ENCODE results near the gene TSHR.
"Not testable (repeated sequence)": the region's sequence is repeated elsewhere in the genome, so short reads cannot be mapped to it uniquely, and the experiment has no call there.

Gene TSHR

DNA sequence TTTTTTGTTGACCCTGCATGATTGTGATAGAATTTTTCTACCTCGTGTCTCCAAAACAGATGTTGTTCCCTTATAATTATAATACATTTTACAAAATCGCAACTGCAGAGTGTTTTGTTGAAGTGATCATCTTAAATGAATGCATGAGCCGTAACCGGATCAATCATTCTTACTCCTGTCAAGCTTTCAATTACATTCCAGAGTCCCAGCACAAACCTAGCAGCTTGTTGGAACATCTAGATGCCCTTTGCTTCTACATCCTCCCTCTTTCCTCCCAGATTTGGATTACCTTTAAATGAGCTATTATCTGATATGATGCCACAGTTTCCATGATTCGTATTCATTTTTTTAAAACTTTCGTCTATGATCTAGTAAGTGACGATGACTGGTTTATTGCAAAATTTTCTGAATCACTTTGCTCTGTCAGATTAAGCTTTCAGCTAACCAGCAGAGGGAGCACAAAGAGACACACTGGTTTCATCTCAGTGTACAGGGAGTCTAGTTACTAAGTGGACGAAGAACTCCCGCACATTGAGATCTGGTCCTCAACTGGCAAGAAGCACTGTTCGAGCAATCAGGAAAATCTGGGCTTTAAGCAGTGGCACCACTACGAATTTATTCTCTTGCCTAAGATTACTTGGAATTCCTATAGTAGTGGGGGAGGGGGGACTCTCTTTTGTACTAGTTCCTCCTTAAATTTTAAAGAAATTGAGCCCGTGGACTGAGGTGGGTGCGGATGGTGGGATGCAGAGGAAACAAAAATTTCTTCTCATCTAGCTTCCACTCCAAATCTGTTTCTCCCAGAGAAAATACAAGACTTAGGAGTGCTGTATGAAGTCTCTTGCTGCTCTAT lies 40.9 kb downstream of the TSHR start:
- DNase-seq (ENCODE audit: low read depth) = no peak

DNA sequence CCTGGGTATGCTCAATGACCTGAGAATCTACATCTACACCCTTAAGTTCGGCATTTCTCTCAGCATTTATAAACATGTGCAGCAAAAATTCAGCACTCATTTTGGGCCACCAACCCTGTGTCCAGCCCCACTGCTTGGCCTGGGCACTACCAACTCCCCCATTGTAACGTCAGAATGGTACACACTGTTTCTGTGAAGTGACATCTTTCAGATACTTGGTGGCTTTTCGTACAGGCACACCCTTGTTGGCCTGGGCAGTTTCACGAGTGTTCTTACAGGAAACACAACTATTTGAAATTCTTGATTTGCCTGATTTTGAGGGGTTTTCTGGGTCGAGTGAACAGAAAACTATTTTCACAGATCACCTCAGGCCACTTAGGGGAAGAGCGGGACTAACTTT lies 46.0 kb downstream of the TSHR start:
- DNase-seq (ENCODE audit: low read depth) = no peak

DNA sequence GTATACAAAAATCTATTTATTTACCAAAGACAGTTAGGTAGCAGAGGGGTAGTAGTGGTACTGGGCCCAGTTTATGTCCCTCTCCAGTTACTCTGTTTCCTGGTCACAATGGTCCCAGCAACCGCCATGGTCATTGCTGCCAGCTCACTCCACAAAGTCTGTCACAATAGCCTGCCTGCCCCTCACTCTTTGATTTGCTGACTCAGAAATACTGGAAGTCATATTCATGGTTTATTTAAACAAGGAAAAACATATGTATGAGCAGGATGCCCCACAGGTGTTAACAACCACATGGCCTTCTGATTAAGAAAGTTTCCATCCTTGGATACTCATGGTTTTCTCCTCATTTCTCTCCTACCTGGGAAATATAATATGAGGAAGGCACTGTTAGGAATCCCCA lies 49.2 kb downstream of the TSHR start:
- no peak for DNase-seq (ENCODE audit: low read depth)

DNA sequence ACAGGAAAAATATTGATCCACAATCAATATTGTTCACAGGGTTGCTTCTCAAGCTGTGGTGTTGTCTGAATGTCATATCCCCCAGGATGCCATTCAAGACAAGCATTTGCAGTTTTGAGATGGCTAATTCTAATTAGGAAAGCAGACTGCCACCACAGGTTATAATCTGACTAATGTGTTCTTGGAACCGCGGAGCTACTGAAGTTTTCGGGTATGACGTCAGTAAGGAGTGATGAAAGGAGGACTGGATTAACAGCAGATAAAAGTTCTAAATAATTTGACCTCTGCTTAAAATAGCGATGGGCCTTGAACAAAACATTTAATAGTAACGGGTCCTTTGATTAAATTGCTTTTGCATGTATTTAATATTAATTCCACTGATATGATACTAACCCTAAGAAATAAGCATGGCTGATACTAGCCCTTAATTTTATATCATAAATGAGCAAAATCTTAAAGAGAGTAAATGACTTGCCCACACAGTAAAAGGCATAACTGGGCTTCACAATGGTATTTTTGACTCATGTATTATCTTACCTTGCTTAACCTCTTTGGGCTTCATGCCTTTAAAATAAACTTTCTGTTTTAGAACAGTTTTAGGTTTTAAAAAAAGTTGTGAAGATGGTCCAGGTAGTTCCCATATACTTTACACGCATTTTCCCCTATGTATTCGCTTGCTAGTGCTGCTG lies 50.3 kb downstream of the TSHR start:
- no peak for DNase-seq (ENCODE audit: low read depth)

- no peak for DNase-seq (ENCODE audit: low read depth)
Observed at GRCh38 chr14:81006266-81006665, 50.8 kb downstream of the TSHR start.

- DNase-seq (ENCODE audit: low read depth) = no peak
Observed at GRCh38 chr14:81007131-81007530, 51.7 kb downstream of the TSHR start.

DNA sequence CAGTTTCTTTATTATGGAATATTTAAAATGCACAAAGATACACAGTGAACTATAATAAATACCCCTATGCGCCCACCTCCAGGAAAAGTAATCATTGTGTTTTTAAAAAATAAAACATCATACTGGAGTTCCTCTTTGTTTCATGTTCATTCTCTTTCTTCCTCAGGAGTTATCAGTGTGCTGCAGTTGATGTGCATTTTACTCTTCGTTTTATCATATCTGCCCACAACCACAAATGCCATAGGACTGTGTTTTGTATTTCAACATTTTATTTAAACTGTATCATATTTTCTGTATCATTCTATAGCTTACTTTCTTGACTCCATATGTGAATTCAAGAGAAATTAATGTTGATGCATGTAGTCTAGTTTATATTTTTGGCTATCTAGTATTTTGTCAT lies 53.9 kb downstream of the TSHR start:
- no peak for DNase-seq (ENCODE audit: low read depth)

GRCh38 chr14:81018251-81018650 lies 62.8 kb downstream of the TSHR start:
- DNase-seq (ENCODE audit: low read depth) = no peak

DNA sequence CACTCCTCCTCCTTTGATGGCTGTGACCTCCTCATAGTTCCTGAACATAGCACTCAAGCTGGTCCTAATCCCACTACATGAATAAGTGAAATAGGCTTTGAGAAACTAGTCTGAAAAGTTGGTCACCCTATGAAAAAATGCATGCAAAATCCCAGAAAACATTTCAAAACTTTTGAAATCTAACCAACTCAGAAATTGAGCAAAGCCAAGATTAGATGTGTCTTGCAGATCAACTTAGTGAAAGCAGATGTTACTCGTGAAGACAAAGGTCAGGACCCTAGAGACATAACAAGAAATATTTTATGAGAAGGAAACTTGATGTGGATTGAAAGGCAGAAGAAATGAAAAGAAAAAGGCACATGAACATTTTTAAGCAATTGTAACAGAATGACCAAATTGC lies 63.3 kb downstream of the TSHR start:
- no peak for DNase-seq (ENCODE audit: low read depth)

GRCh38 chr14:81019113-81019512 lies 63.7 kb downstream of the TSHR start:
- DNase-seq (ENCODE audit: low read depth) = not testable (repeated sequence)

- DNase-seq (ENCODE audit: low read depth) = no peak
Observed at GRCh38 chr14:81023095-81023710, 67.8 kb downstream of the TSHR start.

GRCh38 chr14:81028461-81028860 lies 73.0 kb downstream of the TSHR start:
- DNase-seq (ENCODE audit: low read depth) = no peak

GRCh38 chr14:81031488-81031887 lies 76.1 kb downstream of the TSHR start:
- no peak for DNase-seq (ENCODE audit: low read depth)

DNA sequence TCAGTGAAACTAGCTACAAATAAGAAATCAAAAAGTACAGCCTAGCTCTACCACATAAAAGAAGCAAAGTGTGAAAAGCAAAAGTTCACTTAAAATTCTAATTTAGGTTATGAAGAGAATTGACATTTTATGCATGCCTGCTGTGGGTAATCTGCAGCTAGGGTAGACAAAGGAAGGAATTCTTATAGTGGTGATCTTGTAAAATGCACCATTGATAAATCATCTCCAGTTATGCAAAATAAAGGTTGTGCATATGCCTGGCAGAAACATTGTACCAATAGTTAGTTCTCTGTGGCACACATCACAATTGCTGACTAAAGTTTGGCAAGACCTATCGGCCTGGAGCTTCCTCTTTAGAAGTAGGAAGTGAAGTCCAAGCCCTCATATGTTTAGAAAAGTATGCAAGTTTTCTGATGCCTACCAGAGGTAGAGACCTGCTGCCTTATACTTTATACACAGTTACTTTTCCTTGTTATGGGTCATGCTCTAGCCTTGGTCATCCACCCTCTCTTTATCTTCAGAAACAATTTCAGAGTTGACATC lies 78.3 kb downstream of the TSHR start:
- no peak for DNase-seq (ENCODE audit: low read depth)

DNA sequence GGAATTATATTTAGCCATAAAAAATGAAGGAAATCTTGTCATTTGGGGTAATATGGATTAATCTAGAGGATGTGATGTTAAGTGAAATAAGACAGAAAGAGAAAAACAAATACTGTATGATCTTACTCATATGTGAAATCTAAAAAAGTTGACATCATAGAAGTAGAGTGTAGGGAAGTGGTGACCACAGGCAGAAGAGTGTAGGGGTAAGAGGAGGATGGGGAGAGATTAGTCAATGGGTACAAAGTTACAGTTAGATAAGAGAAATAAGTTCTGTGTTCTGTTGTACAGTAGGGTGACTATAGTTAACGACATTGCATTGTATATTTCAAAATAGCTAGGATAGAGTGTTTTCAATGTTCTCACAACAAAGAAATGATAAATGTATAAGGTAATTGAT lies 87.0 kb downstream of the TSHR start:
- DNase-seq (ENCODE audit: low read depth) = no peak

DNA sequence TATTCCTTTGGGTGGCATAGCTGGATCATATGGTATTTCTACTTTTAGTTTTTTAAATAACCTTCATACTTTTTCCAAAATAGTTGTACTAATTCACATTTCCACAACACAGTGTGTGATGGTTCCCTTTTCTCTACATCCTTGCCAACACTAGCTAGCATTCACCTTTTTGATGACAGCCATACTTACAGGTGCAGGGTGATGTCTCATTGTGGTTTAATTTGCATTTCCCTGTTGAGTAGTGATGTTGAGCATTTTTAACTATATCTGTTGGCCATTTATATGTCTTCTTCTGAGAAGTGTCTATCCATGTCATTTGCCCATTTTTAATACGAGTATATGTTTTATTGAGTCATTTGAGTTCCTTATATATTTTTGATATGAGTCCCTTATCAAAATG lies 96.1 kb downstream of the TSHR start:
- DNase-seq (ENCODE audit: low read depth) = no peak

- not testable (repeated sequence) for DNase-seq (ENCODE audit: low read depth)
Observed at GRCh38 chr14:81054057-81054456, 98.6 kb downstream of the TSHR start.

DNA sequence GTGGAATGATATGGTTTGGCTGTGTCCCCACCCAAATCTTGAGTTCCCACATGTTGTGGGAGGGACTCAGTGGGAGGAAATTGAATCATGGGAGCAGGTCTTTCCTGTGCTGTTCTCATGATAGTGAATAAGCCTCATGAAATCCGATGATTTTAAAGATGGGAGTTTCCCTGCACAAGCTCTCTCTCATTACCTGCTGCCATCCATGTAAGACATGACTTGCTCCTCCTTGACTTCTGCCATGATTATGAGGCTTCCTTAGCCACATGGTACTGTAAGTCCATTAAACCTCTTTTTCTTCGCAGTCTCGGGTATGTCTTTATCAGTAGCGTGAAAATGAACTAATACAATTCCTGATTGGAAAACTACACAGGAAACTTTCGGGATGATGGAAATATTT lies 100.5 kb downstream of the TSHR start:
- DNase-seq (ENCODE audit: low read depth) = no peak

GRCh38 chr14:81062380-81062779 lies 107.0 kb downstream of the TSHR start:
- DNase-seq (ENCODE audit: low read depth) = no peak

GRCh38 chr14:81062816-81063215 lies 107.4 kb downstream of the TSHR start:
- DNase-seq (ENCODE audit: low read depth) = no peak

DNA sequence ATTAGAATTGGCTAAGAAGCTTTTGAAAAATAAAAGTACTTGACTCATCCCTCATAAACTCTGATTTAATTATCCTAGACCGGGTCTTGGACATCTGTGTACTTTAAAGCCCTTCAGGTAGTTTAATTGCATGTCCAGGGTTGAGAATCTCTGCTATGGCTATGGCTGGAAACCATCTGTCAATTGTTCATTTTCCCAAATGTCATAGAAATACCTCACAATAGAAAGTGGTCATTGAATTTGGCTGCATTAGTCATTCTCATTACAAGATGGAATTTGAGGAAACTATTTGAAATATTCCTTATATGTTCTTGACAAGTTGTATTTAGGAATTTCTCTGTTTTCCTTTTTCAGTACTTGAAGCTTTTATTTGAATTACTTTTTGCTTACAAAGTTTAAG lies 111.3 kb downstream of the TSHR start:
- DNase-seq (ENCODE audit: low read depth) = no peak

- no peak for DNase-seq (ENCODE audit: low read depth)
Observed at GRCh38 chr14:81067156-81067555, 111.7 kb downstream of the TSHR start.
